8988T (cell line): ENCODE results near the gene ITPR1.
A peak's percentile ranks its signal among the peaks of the same experiment; 100 is the strongest.
"Not testable (repeated sequence)": the region's sequence is repeated elsewhere in the genome, so short reads cannot be mapped to it uniquely, and the experiment has no call there.

Source experiments
- DNase-seq: peaks from one replicate; pipeline ENCODE4 v3.0.0; 2011

ITPR1 gene

DNA sequence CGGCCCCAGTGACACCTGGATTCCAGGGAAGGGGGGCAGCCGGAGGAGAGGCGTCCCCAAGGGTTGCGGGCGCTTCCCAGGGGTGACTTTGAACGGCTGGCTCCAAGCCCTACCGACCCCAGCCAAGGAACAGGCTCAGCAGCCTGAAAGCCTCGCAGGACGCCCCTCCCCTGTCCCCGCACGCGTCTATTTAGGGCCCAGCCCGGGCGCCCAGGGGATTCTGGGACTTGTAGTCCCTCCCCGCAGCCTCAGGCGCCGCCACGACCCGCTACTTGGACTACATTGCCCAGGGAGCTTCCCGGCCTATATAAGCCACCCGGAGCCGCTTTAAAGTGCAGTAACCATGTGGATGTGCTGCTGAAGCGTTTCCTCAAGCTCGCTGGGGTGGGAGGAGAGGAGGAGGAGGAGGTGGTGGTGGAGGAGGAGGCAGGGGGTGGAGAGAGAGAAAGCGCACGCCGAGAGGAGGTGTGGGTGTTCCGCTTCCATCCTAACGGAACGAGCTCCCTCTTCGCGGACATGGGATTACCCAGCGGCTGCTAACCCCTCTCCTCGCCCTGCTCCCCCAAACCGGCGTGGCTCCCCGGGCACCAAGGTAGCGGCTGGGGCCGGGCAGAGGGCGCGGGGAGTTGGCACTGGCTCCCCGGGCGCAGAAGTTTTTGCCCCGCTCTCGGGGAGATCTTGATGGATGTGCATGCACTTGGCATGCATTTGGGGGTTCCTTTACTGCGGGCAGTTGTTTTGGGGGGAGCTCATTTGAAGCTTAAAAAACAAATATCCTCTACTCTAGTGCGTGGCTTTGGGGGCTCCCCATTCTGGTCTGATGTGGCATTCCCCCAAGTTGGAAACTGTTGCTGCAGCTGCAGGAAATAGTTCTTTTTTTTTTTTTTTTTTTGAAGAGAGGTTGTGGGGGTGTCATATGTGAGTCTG lies at the start of gene ITPR1:
TSS of gene ITPR1 (plus strand) at position 335 of the 927 bp plus-strand sequence. CDS start 23,144 bp downstream, outside the sequence.
- DNase-seq: peak; percentile 87

- no peak for DNase-seq
Observed at GRCh38 chr3:4447295-4447999, 45.7 kb upstream of the ITPR1 start.

GRCh38 chr3:4448187-4448586 lies 45.0 kb upstream of the ITPR1 start:
- DNase-seq: no peak

DNA sequence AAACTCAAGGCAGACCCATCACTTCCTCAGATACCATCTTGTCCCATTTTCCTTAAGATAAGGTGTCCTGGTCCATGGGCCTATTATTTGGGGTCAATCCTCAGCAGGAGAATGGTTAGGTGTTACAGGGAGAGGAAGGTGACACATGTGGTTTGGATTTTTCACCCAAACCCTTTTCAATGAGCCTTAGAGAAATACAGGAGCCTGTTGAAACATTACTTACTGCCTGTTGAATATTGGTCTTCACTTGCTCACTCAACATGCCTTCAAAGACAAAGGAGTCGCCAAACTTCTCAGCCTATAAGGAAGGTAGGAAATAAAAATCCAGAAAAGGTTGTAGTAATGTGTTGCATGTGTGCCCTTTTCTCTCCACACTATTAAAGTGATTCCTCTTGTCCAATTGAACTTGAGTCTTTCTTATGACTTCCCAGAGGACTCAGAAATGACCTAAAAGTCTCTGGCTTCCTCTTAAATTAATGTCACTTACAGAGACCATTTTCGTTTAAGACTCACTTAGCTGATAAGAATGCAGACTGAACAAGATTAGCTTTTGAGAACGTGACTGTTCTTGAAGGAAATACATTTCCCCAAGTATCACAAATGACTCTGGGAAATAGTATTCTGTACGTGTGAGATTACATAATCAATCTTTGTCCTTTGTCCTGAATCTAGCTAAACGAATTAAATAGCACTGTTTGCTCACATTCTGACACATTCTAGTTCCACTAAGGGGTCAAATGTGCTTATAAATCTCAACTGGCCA lies 43.9 kb upstream of the ITPR1 start:
- no peak for DNase-seq

- no peak for DNase-seq
Observed at GRCh38 chr3:4454142-4454541, 39.0 kb upstream of the ITPR1 start.

DNA sequence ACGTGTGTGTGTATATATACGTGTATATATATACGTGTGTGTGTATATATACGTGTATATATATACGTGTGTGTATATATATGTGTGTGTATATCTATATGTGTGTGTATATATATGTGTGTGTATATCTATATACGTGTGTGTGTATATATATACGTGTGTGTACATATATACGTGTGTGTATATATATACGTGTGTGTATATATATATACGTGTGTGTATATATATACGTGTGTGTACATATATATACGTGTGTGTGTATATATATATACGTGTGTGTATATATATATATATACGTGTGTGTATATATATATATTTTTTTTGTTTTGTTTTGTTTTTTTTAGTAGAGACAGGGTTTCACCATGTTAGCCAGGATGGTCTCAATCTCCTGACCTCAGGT lies 36.4 kb upstream of the ITPR1 start:
- not testable (repeated sequence) for DNase-seq

DNA sequence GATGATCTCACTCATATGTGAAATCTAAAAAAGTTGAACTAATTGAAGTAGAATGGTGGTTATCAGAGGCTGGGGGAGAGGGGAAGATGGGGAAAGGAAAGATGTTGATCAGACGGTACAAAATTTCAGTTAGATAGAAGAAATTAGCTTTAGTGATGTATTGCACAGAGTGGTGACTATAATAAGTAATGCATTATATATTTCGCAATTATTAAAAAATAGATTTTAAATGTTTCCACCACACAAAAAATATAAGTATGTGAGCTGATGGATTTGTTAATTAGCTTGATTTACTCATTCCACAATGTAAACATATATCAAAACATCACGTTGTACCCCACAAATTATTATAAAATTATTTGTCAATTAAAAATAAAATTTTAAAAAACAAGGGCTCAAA lies 34.2 kb upstream of the ITPR1 start:
- no peak for DNase-seq

DNA sequence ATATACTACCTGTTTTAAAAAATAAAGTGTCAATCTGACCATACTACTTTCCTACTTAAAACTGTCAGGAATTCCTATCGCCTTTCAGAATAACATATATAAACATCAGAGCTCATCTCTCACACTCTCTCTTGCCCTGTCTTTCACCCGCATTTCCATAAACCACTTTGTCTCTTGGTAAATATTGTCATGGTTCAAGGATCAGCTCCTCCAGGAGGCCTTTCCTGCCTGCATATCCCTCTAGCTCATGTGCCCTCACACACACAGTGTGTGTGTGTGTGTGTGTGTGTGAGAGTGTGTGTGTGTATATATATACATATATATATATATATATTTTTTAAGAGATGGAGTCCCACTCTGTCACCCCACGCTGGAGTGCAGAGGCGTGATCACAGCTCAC lies 32.8 kb upstream of the ITPR1 start:
- no peak for DNase-seq

GRCh38 chr3:4461468-4462090 lies 31.6 kb upstream of the ITPR1 start:
- DNase-seq: no peak

- DNase-seq: no peak
Observed at GRCh38 chr3:4462369-4463040, 30.6 kb upstream of the ITPR1 start.

DNA sequence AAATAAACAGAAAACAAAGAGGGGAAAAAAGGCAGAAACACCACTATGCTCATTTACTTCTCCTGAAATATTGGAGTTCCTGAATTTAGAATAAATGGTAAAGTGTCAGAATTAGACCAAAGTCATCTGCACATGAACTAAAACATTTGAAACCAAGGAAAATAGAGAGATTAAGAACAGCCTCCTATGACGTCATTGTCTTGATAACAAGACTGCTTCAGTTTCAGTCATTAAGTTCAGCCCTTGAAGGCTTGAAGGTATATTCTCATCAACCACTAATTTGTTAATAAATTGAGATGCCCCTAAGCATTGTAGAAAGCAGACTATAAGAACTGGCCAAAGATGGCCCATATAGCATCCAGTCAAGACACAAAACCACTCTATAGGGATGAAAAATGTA lies 28.6 kb upstream of the ITPR1 start:
- no peak for DNase-seq

GRCh38 chr3:4466741-4467521 lies 26.2 kb upstream of the ITPR1 start, which contains the start of gene SUMF1:
Gene SUMF1 (minus strand): TSS chr3:4467269. CDS start chr3:4467245, 24 bp downstream.
- peak; percentile 84 for DNase-seq

- DNase-seq: no peak
Observed at GRCh38 chr3:4467522-4467867, 25.7 kb upstream of the ITPR1 start.

- no peak for DNase-seq
Observed at GRCh38 chr3:4471907-4472306, 21.2 kb upstream of the ITPR1 start.

DNA sequence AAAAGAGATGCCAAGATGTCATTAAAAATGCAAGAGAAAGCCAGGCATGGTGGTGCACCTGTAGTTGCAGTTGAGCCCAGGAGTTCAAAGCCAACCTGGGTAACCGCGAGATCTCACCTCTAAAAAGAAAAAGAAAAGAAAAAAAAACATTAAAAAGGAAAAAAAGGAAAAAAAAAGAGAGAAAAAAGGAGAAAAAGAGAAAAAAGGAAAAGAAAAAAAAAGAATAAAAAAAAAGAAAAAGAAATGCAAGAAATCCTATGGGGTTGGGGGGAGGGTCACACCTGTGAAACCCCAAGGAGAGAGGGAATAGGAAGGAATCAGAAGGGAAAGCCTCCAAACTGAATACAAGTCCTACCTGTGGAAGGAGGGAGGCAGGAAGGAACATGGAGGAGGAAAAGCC lies 20.8 kb upstream of the ITPR1 start:
- DNase-seq: no peak

DNA sequence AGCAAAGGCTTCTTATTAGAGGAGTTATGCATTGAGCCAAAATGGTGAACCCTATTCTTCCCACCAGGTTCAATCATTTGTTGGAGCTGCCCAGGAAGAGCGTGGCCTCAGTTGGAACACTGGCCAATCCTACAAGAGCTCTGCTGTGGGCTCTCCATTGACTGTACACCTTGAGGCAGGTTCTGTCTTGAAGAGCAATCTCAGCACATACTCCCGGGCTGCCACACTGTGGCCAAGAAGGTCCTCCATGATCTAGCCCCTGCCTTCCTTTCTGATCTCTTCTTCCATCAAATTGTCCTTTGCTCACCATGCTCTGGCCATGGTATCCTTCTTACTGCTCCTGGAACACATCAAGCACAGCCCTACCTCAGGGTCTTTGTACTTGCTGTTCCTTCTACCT lies 20.4 kb upstream of the ITPR1 start:
- DNase-seq: no peak

DNA sequence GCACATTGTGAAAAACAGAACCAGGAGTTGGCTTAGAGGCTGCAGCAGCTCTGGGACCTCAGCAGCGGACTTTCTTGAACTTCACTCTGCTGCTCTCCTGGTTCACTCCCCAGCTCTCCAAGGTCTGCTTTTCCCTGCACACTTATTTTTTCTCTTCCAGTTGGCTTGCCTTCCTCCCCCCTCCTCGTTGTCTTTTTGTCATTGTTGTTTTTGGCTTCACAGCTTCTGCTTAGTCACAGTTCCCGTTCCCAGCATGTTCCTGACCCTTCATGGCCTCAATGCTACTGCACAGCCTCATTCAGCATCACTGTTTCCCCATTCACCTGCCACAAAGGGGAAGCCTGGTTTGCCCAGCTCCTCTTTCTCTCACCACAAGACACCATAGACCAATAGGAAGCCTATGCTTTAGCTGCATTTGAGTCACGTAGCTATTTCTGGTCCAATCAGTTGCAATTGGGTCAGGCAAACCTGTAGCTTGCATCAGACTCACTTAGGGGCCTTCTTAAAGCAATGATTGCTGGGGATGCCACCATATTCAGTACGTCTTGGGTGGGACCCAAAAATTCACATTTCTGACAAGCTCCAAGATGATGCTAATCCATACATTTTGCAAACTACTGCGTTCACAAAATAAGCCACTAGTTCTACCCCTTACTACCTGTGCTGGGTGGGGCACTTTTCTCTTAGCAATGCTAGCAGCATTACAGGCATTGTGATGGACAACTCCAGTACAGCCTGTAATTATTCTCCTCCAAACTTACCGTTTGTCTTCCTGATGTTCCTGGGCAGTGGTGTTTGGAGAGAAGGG lies 18.3 kb upstream of the ITPR1 start:
- DNase-seq: no peak

- no peak for DNase-seq
Observed at GRCh38 chr3:4475804-4476203, 17.3 kb upstream of the ITPR1 start.

GRCh38 chr3:4476496-4476895 lies 16.7 kb upstream of the ITPR1 start:
- DNase-seq: no peak

DNA sequence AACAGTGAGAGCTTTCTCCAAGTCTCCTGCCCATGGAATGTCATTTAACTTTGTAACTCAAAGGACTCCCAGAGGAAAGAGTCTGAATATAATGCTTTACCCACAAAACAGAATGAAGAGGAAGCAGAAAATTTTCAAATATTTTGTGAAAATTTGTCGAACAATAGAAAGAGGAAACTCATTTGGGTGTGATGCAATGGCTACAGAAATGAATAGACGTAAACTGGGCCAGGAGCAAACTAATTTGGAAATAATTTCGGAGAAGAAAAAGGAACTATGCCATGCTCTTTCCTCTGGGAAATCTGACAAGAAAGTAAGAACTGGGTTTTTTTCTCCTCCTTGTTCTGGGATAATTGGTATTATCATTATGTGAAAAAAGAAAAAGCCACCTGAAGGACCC lies 14.9 kb upstream of the ITPR1 start:
- DNase-seq: no peak

GRCh38 chr3:4491855-4492207 lies 1.3 kb upstream of the ITPR1 start:
- no peak for DNase-seq
